Stomach (tissue), 9 donors: ENCODE measurements around the gene EXOC4. TPM values are rescaled to one million over a fixed set of nuclear protein-coding genes. Genes with fewer than 3 reads are reported as not detected.
A peak's percentile ranks its signal among the peaks of the same experiment; 100 is the strongest.

ENCODE experiments used
- DNase-seq, 2 donors: peaks; one replicate each; pipeline versions ENCODE4 v3.0.0 to v3.0.0-alpha.2; 2013 to 2019
- H3K27ac ChIP-seq, 5 donors: fragments of 200-600 bp in 4 of 5; sonication (generic) in 4 of 5; one replicate each; pipeline ENCODE4 v1.5.1; 2013 to 2019; ENCODE audit warnings: mild to moderate bottlenecking in 1 of 5, moderate library complexity in 1 of 5
- H3K27me3 ChIP-seq, 3 donors: fragments of 200-600 bp; sonication (generic); one replicate each; pipeline ENCODE4 v1.5.1; 2017 to 2019; ENCODE audit warnings: mixed run types in 1 of 3
- H3K36me3 ChIP-seq, 4 donors: fragments of 200-600 bp; sonication (generic); 1 replicate in 3 of 4; 2 replicates in 1 of 4; pipeline ENCODE4 v1.5.1; 2016 to 2019
- H3K4me1 ChIP-seq, 4 donors: fragments of 200-600 bp; sonication (generic); one replicate each; pipeline ENCODE4 v1.5.1; 2016 to 2019
- H3K4me3 ChIP-seq, 4 donors: fragments of 200-600 bp; sonication (generic) in 3 of 4; one replicate each; pipeline ENCODE4 v1.5.1; 2016 to 2019; ENCODE audit warnings: mild to moderate bottlenecking in 1 of 4
- H3K9me3 ChIP-seq, 4 donors: fragments of 200-600 bp; sonication (generic); one replicate each; pipeline ENCODE4 v1.5.1; 2016 to 2019
- EP300 ChIP-seq: sonication (generic); formaldehyde crosslinking; IDR thresholded peaks from one replicate; pipeline ENCODE4 v1.6.1; 2017; ENCODE audit warnings: antibody characterized with exemption
- POLR2A ChIP-seq, 4 donors: fragments of 450-650 bp; IDR thresholded peaks; one replicate each; pipeline ENCODE4 v1.6.1; 2016; ENCODE audit warnings: antibody characterized with exemption in 4 of 4, control low read depth in 2 of 4, mild to moderate bottlenecking in 1 of 4, moderate library complexity in 1 of 4
- POLR2AphosphoS5 ChIP-seq, 3 donors: sonication (generic); formaldehyde crosslinking; IDR thresholded peaks; one replicate each; pipeline ENCODE4 v1.6.1; 2016; ENCODE audit warnings: antibody characterized with exemption in 3 of 3
- WGBS, 5 donors: extraction: QIAGEN DNeasy Blood & Tissue Kit in 3 of 5; methylation state at CpG; one replicate each; pipeline versions ENCODE4 v1.1.5 to v1.1.7; 2013 to 2018; 5-methylcytosine and 5-hydroxymethylcytosine counted together
- intact Hi-C: fragments of 100-400 bp; cut with DNase I; formaldehyde crosslinking; loops from one replicate; pipeline ENCODE4 v1.15.1; 2023; ENCODE audit warnings: low total_unique reads
- polyA plus RNA-seq, 3 donors: library from polyadenylated mRNA; stranded (reverse); fragments of 200-250 nt; gene quantifications; one replicate each; pipeline ENCODE4 v1.2.3, GENCODE V29; 2013
- total RNA-seq, 5 donors: library from RNA; depleted of rRNA; stranded (reverse); fragments of >200 nt; gene quantifications; one replicate each; pipeline versions ENCODE4 v1.1.0 to v1.2.3, GENCODE V29; 2014 to 2016
- TF ChIP-seq, protein P1 (sequence below), 7 experiments: fragments of 450-650 bp in 4 of 7; fragments of 200-600 bp in 3 of 7; sonication (generic) in 3 of 7; IDR thresholded peaks; one replicate each; pipeline ENCODE4 v1.5.1; 2016 to 2019; ENCODE audit warnings: antibody characterized with exemption in 7 of 7, control low read depth in 2 of 7, mild to moderate bottlenecking in 1 of 7
- donor health status: healthy with polysubstance abuse.
- donor health status: Bipolar disorder and iron deficiency.
- donor health status: healthy.

The EXOC4 gene
- total and polyA plus RNA-seq, 8 donors, result 14.1 to 339 (median 61.1) TPM

DNA sequence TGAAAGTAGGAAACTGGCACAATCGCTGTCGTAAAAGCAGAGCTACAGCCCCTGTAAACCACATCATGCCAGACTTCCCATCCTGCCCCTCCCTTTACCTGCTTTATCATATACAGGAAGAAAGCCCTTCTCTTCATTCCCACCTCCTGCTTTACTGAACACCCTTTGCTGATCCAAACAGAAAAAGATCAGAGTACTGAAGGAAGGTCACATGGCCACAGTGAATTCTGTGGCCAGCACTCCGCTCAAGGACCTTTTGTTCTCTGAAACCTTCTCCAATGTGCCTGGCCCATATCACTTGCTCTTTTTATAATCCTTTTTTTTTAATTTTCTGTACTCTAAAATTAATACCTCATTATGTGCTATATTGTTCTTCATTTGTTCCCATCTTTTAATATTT is 765.4 kb downstream of the EXOC4 start:
- intact Hi-C loops, result no loop called here
- H3K27ac ChIP-seq, result no peak overlapping the region
- no peak for DNase-seq
- WGBS, 5 donors, result 89 to 96% (median 91%) methylated on average over 3 of the region's 3 CpGs
- no peak overlapping the region for H3K4me3 ChIP-seq
- no peaks in the 10 kb centered on the region for H3K9me3 ChIP-seq
- TF ChIP-seq POLR2AphosphoS5 (IDR thresholded peaks at IDR 0.05) (no peak), POLR2A (IDR thresholded peaks at IDR 0.05) (no peak), EP300 (no peak)
- TF ChIP-seq, protein P1, sequence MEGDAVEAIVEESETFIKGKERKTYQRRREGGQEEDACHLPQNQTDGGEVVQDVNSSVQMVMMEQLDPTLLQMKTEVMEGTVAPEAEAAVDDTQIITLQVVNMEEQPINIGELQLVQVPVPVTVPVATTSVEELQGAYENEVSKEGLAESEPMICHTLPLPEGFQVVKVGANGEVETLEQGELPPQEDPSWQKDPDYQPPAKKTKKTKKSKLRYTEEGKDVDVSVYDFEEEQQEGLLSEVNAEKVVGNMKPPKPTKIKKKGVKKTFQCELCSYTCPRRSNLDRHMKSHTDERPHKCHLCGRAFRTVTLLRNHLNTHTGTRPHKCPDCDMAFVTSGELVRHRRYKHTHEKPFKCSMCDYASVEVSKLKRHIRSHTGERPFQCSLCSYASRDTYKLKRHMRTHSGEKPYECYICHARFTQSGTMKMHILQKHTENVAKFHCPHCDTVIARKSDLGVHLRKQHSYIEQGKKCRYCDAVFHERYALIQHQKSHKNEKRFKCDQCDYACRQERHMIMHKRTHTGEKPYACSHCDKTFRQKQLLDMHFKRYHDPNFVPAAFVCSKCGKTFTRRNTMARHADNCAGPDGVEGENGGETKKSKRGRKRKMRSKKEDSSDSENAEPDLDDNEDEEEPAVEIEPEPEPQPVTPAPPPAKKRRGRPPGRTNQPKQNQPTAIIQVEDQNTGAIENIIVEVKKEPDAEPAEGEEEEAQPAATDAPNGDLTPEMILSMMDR (IDR thresholded peaks at IDR 0.05), result no peak
- H3K36me3 ChIP-seq, result no peaks in the 10 kb centered on the region
- H3K27me3 ChIP-seq, result no peaks in the 10 kb centered on the region
- H3K4me1 ChIP-seq, result peaks cover 0 to 27% (median 9%) of the 10 kb centered on the region in 4 donors

DNA sequence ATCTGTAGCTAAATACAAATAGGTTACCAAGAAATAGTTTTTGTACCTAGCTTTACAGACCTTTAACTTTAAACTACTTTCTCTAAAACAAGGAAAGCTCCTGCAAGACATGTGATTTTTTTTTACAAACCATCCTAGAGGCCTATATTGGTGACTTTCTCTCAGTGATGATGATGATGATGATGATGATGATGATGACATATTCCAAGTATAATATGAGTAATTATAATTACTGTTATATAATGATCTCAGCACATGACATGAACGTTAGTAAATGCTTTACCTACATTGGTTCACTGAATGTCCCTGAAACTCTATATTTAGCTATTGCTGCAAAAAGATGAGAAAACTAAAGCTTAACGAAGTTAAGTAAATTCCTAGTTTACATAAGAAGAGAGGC is 766.4 kb downstream of the EXOC4 start:
- 46 to 84% (median 80%) methylated on average over 2 of the region's 2 CpGs for WGBS, 5 donors
- TF ChIP-seq EP300, result no peak
- TF ChIP-seq, protein P1 (IDR thresholded peaks at IDR 0.05), result no peak
- TF ChIP-seq POLR2A (IDR thresholded peaks at IDR 0.05), result no peak
- TF ChIP-seq POLR2AphosphoS5 (IDR thresholded peaks at IDR 0.05), result no peak

DNA sequence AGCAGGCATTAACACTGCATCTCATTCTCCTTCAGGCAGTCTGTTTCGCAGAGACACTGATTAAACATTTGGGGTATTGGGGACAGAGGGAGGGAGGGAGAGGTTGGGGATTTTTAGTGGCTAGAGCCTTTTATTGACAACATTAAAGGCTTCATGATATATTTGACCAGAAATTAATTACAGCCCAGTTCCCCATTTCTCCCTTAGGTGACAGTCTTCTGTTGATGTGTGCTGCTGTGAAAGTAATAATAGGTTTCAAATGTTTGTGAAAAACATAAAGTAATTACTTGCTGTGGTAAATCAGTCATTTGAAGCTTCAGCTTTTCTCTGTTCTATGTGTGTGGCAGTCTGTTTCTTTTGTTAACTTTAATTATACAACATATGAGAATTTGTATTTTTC is 769.0 kb downstream of the EXOC4 start:
- H3K4me3 ChIP-seq, result no peak overlapping the region
- intact Hi-C loops, result no loop called here
- H3K9me3 ChIP-seq, result no peaks in the 10 kb centered on the region
- no peaks in the 10 kb centered on the region for H3K36me3 ChIP-seq
- H3K27ac ChIP-seq, result no peak overlapping the region
- H3K27me3 ChIP-seq, result no peaks in the 10 kb centered on the region
- TF ChIP-seq, protein P1 (IDR thresholded peaks at IDR 0.05), result no peak
- TF ChIP-seq POLR2A (IDR thresholded peaks at IDR 0.05), result no peak
- no peak for TF ChIP-seq POLR2AphosphoS5 (IDR thresholded peaks at IDR 0.05)
- TF ChIP-seq EP300, result no peak
- 86 to 100% (median 93%) methylated on average over 1 of the region's 1 CpG for WGBS, 5 donors
- DNase-seq, result no peak
- peaks cover 0 to 28% (median 9%) of the 10 kb centered on the region in 4 donors for H3K4me1 ChIP-seq

More for the DNA sequence above, 766.4 kb downstream of the EXOC4 start:
- H3K9me3 ChIP-seq, result no peaks in the 10 kb centered on the region
- DNase-seq, result no peak
- H3K27me3 ChIP-seq, result no peaks in the 10 kb centered on the region
- intact Hi-C loops, result no loop called here
- H3K36me3 ChIP-seq, result no peaks in the 10 kb centered on the region
- peaks cover 0 to 27% (median 9%) of the 10 kb centered on the region in 4 donors for H3K4me1 ChIP-seq
- no peak overlapping the region for H3K4me3 ChIP-seq
- H3K27ac ChIP-seq, result no peak overlapping the region

DNA sequence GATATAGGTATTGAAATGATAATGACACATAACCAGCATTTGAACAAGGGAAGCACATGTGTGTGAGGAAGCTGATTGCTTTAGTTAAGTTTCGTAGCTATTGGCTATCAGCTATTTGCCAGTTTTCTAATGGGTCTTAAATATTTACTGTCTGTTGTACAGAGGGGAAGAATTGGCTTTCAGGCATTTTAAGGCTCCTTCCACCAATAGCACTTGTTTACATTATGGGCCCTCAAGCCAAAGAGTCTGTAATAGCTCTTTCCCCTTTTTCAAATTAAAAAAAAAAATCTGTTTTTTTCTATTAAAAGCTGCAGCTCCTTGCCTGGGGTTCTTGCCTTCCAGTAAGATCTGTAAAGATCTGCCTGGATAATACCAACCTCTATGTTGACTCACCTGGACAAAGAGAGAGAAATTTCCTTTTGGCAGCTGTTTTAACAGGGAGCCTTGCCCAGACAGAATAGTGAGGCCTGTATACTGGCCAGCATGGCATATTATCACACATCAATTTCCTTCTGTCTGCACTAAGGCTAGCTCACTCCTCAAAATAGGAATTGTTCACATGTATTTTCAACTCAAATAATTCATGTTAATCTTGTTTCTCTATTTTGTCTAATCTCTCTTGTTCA is 769.5 kb downstream of the EXOC4 start:
- no peak overlapping the region for H3K27ac ChIP-seq
- 19 to 56% (median 37%) methylated on average over 1 of the region's 1 CpG for WGBS, 5 donors
- TF ChIP-seq POLR2A (IDR thresholded peaks at IDR 0.05) (no peak), POLR2AphosphoS5 (IDR thresholded peaks at IDR 0.05) (no peak), EP300 (no peak)
- TF ChIP-seq, protein P1 (IDR thresholded peaks at IDR 0.05), result no peak
- peak; percentile 17 to 36 for DNase-seq
- no peak overlapping the region for H3K4me3 ChIP-seq
- H3K36me3 ChIP-seq, result no peaks in the 10 kb centered on the region
- no peaks in the 10 kb centered on the region for H3K27me3 ChIP-seq
- H3K9me3 ChIP-seq, result no peaks in the 10 kb centered on the region
- H3K4me1 ChIP-seq, result peaks cover 0 to 28% (median 9%) of the 10 kb centered on the region in 4 donors
- intact Hi-C loops, result no loop called here
